Loucy (cell line): Measurements from ENCODE around the gene FOXO3.
A peak's percentile ranks its signal among the peaks of the same experiment; 100 is the strongest.

Source experiments
- H2AFZ ChIP-seq: fragments of 200-600 bp; sonication (generic); 2 replicates; pipeline ENCODE4 v1.6.0; 2016; ENCODE audit warnings: antibody characterized with exemption, mild to moderate bottlenecking, low read length, moderate library complexity
- H3F3A ChIP-seq: fragments of 200-600 bp; 2 replicates; pipeline ENCODE4 v1.6.0; 2016; ENCODE audit warnings: antibody characterized with exemption, low read depth, mild to moderate bottlenecking
- H3K27me3 ChIP-seq: fragments of 200-600 bp; sonication (generic); 2 replicates; pipeline ENCODE4 v1.6.1; 2014; ENCODE audit warnings: low read length, mild to moderate bottlenecking; ENCODE audit not compliant: insufficient read depth, poor library complexity, severe bottlenecking
- H3K36me3 ChIP-seq: fragments of 200-600 bp; sonication (generic); 2 replicates; pipeline ENCODE4 v1.6.1; 2016; ENCODE audit warnings: low read length; ENCODE audit not compliant: insufficient read depth
- H3K4me1 ChIP-seq: fragments of 200-600 bp; sonication (generic); 2 replicates; pipeline ENCODE4 v1.5.1; 2014; ENCODE audit warnings: low read length, mild to moderate bottlenecking; ENCODE audit not compliant: insufficient read depth, poor library complexity, severe bottlenecking
- H3K4me2 ChIP-seq: fragments of 200-600 bp; sonication (generic); 2 replicates; pipeline ENCODE4 v1.6.0; 2014; ENCODE audit warnings: antibody characterized with exemption, low read length, low read depth, mild to moderate bottlenecking; ENCODE audit not compliant: poor library complexity, severe bottlenecking
- H3K4me3 ChIP-seq: fragments of 200-600 bp; sonication (generic); 2 replicates; pipeline ENCODE4 v1.5.1; 2014; ENCODE audit warnings: low read length, mild to moderate bottlenecking, mixed read lengths; ENCODE audit not compliant: poor library complexity, severe bottlenecking
- H3K79me2 ChIP-seq: fragments of 200-600 bp; sonication (generic); 2 replicates; pipeline ENCODE4 v1.6.1; 2014; ENCODE audit warnings: low read length; ENCODE audit not compliant: insufficient read depth
- H3K9ac ChIP-seq: fragments of 200-600 bp; sonication (generic); 2 replicates; pipeline ENCODE4 v1.6.0; 2014; ENCODE audit warnings: mild to moderate bottlenecking, low read depth, low read length, moderate library complexity; ENCODE audit not compliant: poor library complexity, severe bottlenecking
- H3K9me2 ChIP-seq: fragments of 200-600 bp; sonication (generic); replicated peaks from 2 replicates; pipeline ENCODE4 v1.6.1; 2016; ENCODE audit warnings: low read depth, low read length, mixed read lengths
- H3K9me3 ChIP-seq: fragments of 200-600 bp; sonication (generic); 2 replicates; pipeline ENCODE4 v1.6.1; 2014; ENCODE audit warnings: mild to moderate bottlenecking, antibody characterized with exemption, low read length, low read depth; ENCODE audit not compliant: insufficient read depth
- H4K20me1 ChIP-seq: fragments of 200-600 bp; sonication (generic); 2 replicates; pipeline ENCODE4 v1.6.0; 2014; ENCODE audit warnings: antibody characterized with exemption, low read length, mild to moderate bottlenecking; ENCODE audit not compliant: insufficient read depth, poor library complexity, severe bottlenecking
- CTCF ChIP-seq: fragments of 200-600 bp; sonication (generic); conservative IDR thresholded peaks from 2 replicates; pipeline ENCODE4 v1.5.1; 2014; ENCODE audit warnings: mild to moderate bottlenecking, antibody characterized with exemption, low read length
- EZH2phosphoT487 ChIP-seq: fragments of 200-600 bp; IDR thresholded peaks from 2 replicates; pipeline ENCODE4 v1.6.1; 2018; ENCODE audit warnings: antibody characterized with exemption, mild to moderate bottlenecking, moderate library complexity, borderline replicate concordance

The FOXO3 gene

GRCh38 chr6:108618623-108619152 is 58.0 kb downstream of the FOXO3 start:
- peaks cover 33% of the 10 kb centered on the region for H3K4me1 ChIP-seq
- peaks cover 12% of the 10 kb centered on the region for H4K20me1 ChIP-seq
- H3F3A ChIP-seq = no peaks in the 10 kb centered on the region
- H3K36me3 ChIP-seq = peaks cover 4% of the 10 kb centered on the region; the same call in 1 of the 2 replicates
- H3K9me2 ChIP-seq = no peaks in the 10 kb centered on the region
- peaks cover 94% of the 10 kb centered on the region for H3K79me2 ChIP-seq
- H3K27me3 ChIP-seq = no peaks in the 10 kb centered on the region
- H3K9me3 ChIP-seq = no peaks in the 10 kb centered on the region
- no peak overlapping the region for H2AFZ ChIP-seq
- no peak overlapping the region for H3K9ac ChIP-seq
- no peak overlapping the region for H3K4me2 ChIP-seq
- no peak for TF ChIP-seq EZH2phosphoT487
- no peak for TF ChIP-seq CTCF
- H3K4me3 ChIP-seq = no peak overlapping the region

- TF ChIP-seq CTCF = no peak
- no peak for TF ChIP-seq EZH2phosphoT487
- Histone ChIP-seq H3F3A (no peaks in the 10 kb centered on the region), H3K27me3 (no peaks in the 10 kb centered on the region), H3K4me2 (peak overlapping the region; percentile 2), H3K4me1 (peaks cover 33% of the 10 kb centered on the region), H4K20me1 (peaks cover 13% of the 10 kb centered on the region), H3K9ac (no peak overlapping the region), H3K36me3 (peaks cover 4% of the 10 kb centered on the region; the same call in 1 of the 2 replicates), H3K9me2 (no peaks in the 10 kb centered on the region), H2AFZ (no peak overlapping the region), H3K4me3 (no peak overlapping the region), H3K9me3 (no peaks in the 10 kb centered on the region), H3K79me2 (peaks cover 94% of the 10 kb centered on the region)
Observed at GRCh38 chr6:108619431-108620197, 58.9 kb downstream of the FOXO3 start.

GRCh38 chr6:108621117-108621516 is 60.4 kb downstream of the FOXO3 start:
- TF ChIP-seq EZH2phosphoT487 = no peak
- no peak for TF ChIP-seq CTCF
- Histone ChIP-seq H3K4me2 (no peak overlapping the region), H3K4me1 (peaks cover 40% of the 10 kb centered on the region), H3K9me3 (no peaks in the 10 kb centered on the region), H3K27me3 (no peaks in the 10 kb centered on the region), H3K9me2 (no peaks in the 10 kb centered on the region), H2AFZ (no peak overlapping the region), H4K20me1 (peaks cover 25% of the 10 kb centered on the region), H3K79me2 (peaks cover 96% of the 10 kb centered on the region), H3K9ac (no peak overlapping the region), H3K36me3 (peaks cover 4% of the 10 kb centered on the region; the same call in 1 of the 2 replicates), H3F3A (no peaks in the 10 kb centered on the region), H3K4me3 (no peak overlapping the region)
